Heart right ventricle (tissue), 16 donors: ENCODE results near the gene ATG14. TPM values are rescaled to one million over a fixed set of nuclear protein-coding genes. Genes with fewer than 3 reads are reported as not detected.
"Not testable (repeated sequence)": the region's sequence is repeated elsewhere in the genome, so short reads cannot be mapped to it uniquely, and the experiment has no call there.

Experiments
- ATAC-seq, 8 donors: fragments of 200-7000 bp; cut with Tn5 transposase; one replicate each; pipeline ENCODE4 v1.9.1; 2020; ENCODE audit warnings: mild to moderate bottlenecking in 8 of 8, moderate library complexity in 8 of 8, moderate number of reproducible peaks in 1 of 8
- DNase-seq, 2 donors: peaks; one replicate each; pipeline ENCODE4 v3.0.0-alpha.2; 2020
- H3K27ac ChIP-seq, 10 donors: fragments of 200-600 bp; sonication (generic) in 2 of 10; one replicate each; pipeline versions ENCODE4 v1.5.0 to v1.8.0; 2020 to 2022; ENCODE audit warnings: mild to moderate bottlenecking in 3 of 10
- H3K27me3 ChIP-seq, 7 donors: fragments of 200-600 bp; one replicate each; pipeline ENCODE4 v1.8.0; 2021 to 2022; ENCODE audit warnings: mild to moderate bottlenecking in 2 of 7
- H3K36me3 ChIP-seq, 9 donors: fragments of 200-600 bp; sonication (generic) in 1 of 9; one replicate each; pipeline versions ENCODE4 v1.5.0 to v1.8.0; 2020 to 2022; ENCODE audit warnings: mild to moderate bottlenecking in 2 of 9
- H3K4me1 ChIP-seq, 9 donors: fragments of 200-600 bp; sonication (generic) in 1 of 9; one replicate each; pipeline versions ENCODE4 v1.5.0 to v1.8.0; 2020 to 2022; ENCODE audit warnings: mild to moderate bottlenecking in 4 of 9
- H3K4me3 ChIP-seq, 10 donors: fragments of 200-600 bp; sonication (generic) in 2 of 10; one replicate each; pipeline versions ENCODE4 v1.5.0 to v1.8.0; 2020 to 2022; ENCODE audit warnings: mild to moderate bottlenecking in 7 of 10, moderate library complexity in 2 of 10
- H3K9me3 ChIP-seq, 11 donors: fragments of 200-600 bp in 10 of 11; sonication (generic) in 2 of 11; one replicate each; pipeline versions ENCODE4 v1.5.0 to v1.8.0; 2013 to 2022; ENCODE audit warnings: mild to moderate bottlenecking in 2 of 11, control low read depth in 1 of 11, moderate library complexity in 1 of 11
- CTCF ChIP-seq, 9 donors: fragments of 200-600 bp; sonication (generic) in 2 of 9; IDR thresholded peaks; one replicate each; pipeline versions ENCODE4 v1.5.0 to v1.8.0; 2021 to 2022; ENCODE audit warnings: antibody characterized with exemption in 9 of 9, mild to moderate bottlenecking in 5 of 9, moderate library complexity in 1 of 9
- WGBS, 2 donors: extraction: QIAGEN DNeasy Blood & Tissue Kit; methylation state at CpG; one replicate each; pipeline ENCODE4 v1.1.7; 2013; ENCODE audit warnings: inconsistent platforms in 1 of 2; 5-methylcytosine and 5-hydroxymethylcytosine counted together
- intact Hi-C, 10 donors: fragments of 100-400 bp; cut with DNase I; formaldehyde crosslinking; loops; one replicate each; pipeline versions ENCODE4 v1.11.1 to v1.14.2; 2022
- polyA plus RNA-seq, 2 donors: library from polyadenylated mRNA; stranded (reverse); fragments of 200-250 nt; gene quantifications; one replicate each; pipeline ENCODE4 v1.2.3, GENCODE V29; 2013
- total RNA-seq, 10 donors: library from RNA; stranded (reverse); fragmentation: NEBNext Ultra II Directional in 3 of 10; extraction: Animal tissue kit (Norgen Biotek cat#: 25700) in 3 of 10; gene quantifications; one replicate each; pipeline versions ENCODE4 v1.2.1 to v1.2.4, GENCODE V29; 2021 to 2023
- donor health status: Arrhythmogenic right ventricular cardiomyopathy.
- donor health status: ischemic (EF 13 %, LVEDD 7.1; RV severe dilation, severe dysfunction).
- donor health status: healthy with polysubstance abuse.
- donor health status: DM: no; HTN: yes; CAD: no.
- donor health status: DM: no; HTN: no; CAD: no.
- donor health status: ischemic (EF 25% LVEDD 6.9; RV normal size, moderate dysfunction).
- donor health status: ischemic (EF 25% LVEDD 5.7; RV mildly dilated, moderate dysfunction).
- donor health status: healthy.
- donor health status: DM: yes; HTN: yes; CAD: no.
- donor health status: Ischemic cardiomyopathy.
- donor health status: ischemic (EF 35%, LVEDD 5.7; RV mildly dilated, moderate dysfunction).
- donor health status: nonischemic (EF 11% LVEDD 7.7; RV severe dilation, severe dysfunction).
- donor health status: DM: yes; HTN: yes; CAD: no.
- donor health status: PGD.
- donor health status: ischemic (EF 29% LVEDD 5.4; RV normal size, mild dysfunction).
- donor health status: nonischemic (EF 23%, LVEDD 6.1; RV moderate dilation, normal function).

The ATG14 gene
- total and polyA plus RNA-seq, 12 donors, result 3.5 to 21.9 (median 15.3) TPM

GRCh38 chr14:55383541-55384140 is 28.0 kb downstream of the ATG14 start:
- TF ChIP-seq CTCF (IDR thresholded peaks at IDR 0.05), result no peak
- peak overlapping the region; percentile 47 to 79 (median 64) for H3K27ac ChIP-seq
- no peak for DNase-seq
- H3K4me1 ChIP-seq, result peaks cover 0 to 38% (median 15%) of the 10 kb centered on the region in 9 donors
- peaks cover 0 to 99% (median 35%) of the 10 kb centered on the region in 9 donors for H3K36me3 ChIP-seq
- H3K4me3 ChIP-seq, result no peak overlapping the region
- peak; percentile 40 to 88 (median 58) for ATAC-seq
- H3K9me3 ChIP-seq, result no peaks in the 10 kb centered on the region
- H3K27me3 ChIP-seq, result no peaks in the 10 kb centered on the region
- 34 to 43% methylated on average over 5 of the region's 5 CpGs for WGBS, 2 donors
- intact Hi-C loops, result no loop called here

- intact Hi-C loops, H3K9me3 ChIP-seq, H3K27me3 ChIP-seq, H3K4me3 ChIP-seq, DNase-seq: not testable (repeated sequence)
- peaks cover 0 to 99% (median 40%) of the 10 kb centered on the region in 9 donors for H3K36me3 ChIP-seq
- H3K27ac ChIP-seq, result peak overlapping the region; percentile 47 to 79 (median 64)
- peak; percentile 9 to 85 (median 70) for ATAC-seq
- H3K4me1 ChIP-seq, result peaks cover 0 to 38% (median 15%) of the 10 kb centered on the region in 9 donors
- 49 to 64% methylated on average over 10 of the region's 10 CpGs for WGBS, 2 donors
Measured at GRCh38 chr14:55383056-55383466, 28.6 kb downstream of the ATG14 start.

- no peaks in the 10 kb centered on the region for H3K9me3 ChIP-seq
- no peak overlapping the region for H3K4me3 ChIP-seq
- no peak for TF ChIP-seq CTCF (IDR thresholded peaks at IDR 0.05)
- H3K36me3 ChIP-seq, result peaks cover 0 to 100% (median 43%) of the 10 kb centered on the region in 9 donors
- DNase-seq (no peak), ATAC-seq (no peak)
- intact Hi-C loops, result no loop called here
- H3K4me1 ChIP-seq, result peaks cover 0 to 38% (median 15%) of the 10 kb centered on the region in 9 donors
- peak overlapping the region in 9 of 10 donors; percentile 9 to 79 (median 69) for H3K27ac ChIP-seq
- H3K27me3 ChIP-seq, result no peaks in the 10 kb centered on the region
- 51 to 60% methylated on average over 4 of the region's 4 CpGs for WGBS, 2 donors
Measured at GRCh38 chr14:55382483-55382882, 29.1 kb downstream of the ATG14 start.

GRCh38 chr14:55381561-55381960 is 30.1 kb downstream of the ATG14 start:
- H3K4me3 ChIP-seq, result no peak overlapping the region
- TF ChIP-seq CTCF (IDR thresholded peaks at IDR 0.05), result no peak
- 96 to 98% methylated on average over 2 of the region's 2 CpGs for WGBS, 2 donors
- H3K4me1 ChIP-seq, result peaks cover 0 to 37% (median 15%) of the 10 kb centered on the region in 9 donors
- intact Hi-C loops, result no loop called here
- DNase-seq (no peak), ATAC-seq (no peak)
- peaks cover 0 to 100% (median 52%) of the 10 kb centered on the region in 9 donors for H3K36me3 ChIP-seq
- H3K27ac ChIP-seq, result peak overlapping the region in 2 of 10 donors; percentile 59 to 76
- no peaks in the 10 kb centered on the region for H3K27me3 ChIP-seq
- no peaks in the 10 kb centered on the region for H3K9me3 ChIP-seq

- H3K27ac ChIP-seq, result peak overlapping the region in 2 of 10 donors; percentile 59 to 76
- TF ChIP-seq CTCF (IDR thresholded peaks at IDR 0.05), result no peak
- no peak overlapping the region for H3K4me3 ChIP-seq
- no peak for ATAC-seq
- no peaks in the 10 kb centered on the region for H3K9me3 ChIP-seq
- WGBS, 2 donors, result 87 to 90% methylated on average over 5 of the region's 5 CpGs
- H3K4me1 ChIP-seq, result peaks cover 0 to 32% (median 15%) of the 10 kb centered on the region in 9 donors
- no peak for DNase-seq
- peaks cover 0 to 100% (median 57%) of the 10 kb centered on the region in 9 donors for H3K36me3 ChIP-seq
- intact Hi-C loops, result no loop called here
- no peaks in the 10 kb centered on the region for H3K27me3 ChIP-seq
Measured at GRCh38 chr14:55381040-55381439, 30.6 kb downstream of the ATG14 start.
